Prostate gland (tissue), 2 donors: ENCODE data around the gene NETO1.

Source experiments
- CTCF ChIP-seq, 4 experiments: fragments of 200-600 bp in 2 of 4; fragments of 450-650 bp in 2 of 4; sonication (generic) in 2 of 4; IDR thresholded peaks; 1 replicate in 3 of 4; 2 replicates in 1 of 4; pipeline ENCODE4 v1.5.1; 2016 to 2019; ENCODE audit warnings: antibody characterized with exemption in 4 of 4, mild to moderate bottlenecking in 2 of 4, moderate library complexity in 2 of 4
- POLR2A ChIP-seq: fragments of 450-650 bp; IDR thresholded peaks from one replicate; pipeline ENCODE4 v1.6.1; 2016; ENCODE audit warnings: antibody characterized with exemption, mild to moderate bottlenecking
- POLR2AphosphoS5 ChIP-seq: sonication (generic); formaldehyde crosslinking; IDR thresholded peaks from one replicate; pipeline ENCODE4 v1.6.1; 2017; ENCODE audit warnings: antibody characterized with exemption

GRCh38 chr18:72799106-72799505, 68.7 kb downstream of the NETO1 start:
- TF ChIP-seq CTCF (IDR thresholded peaks at IDR 0.05) (no peak), POLR2A (no peak), POLR2AphosphoS5 (no peak)
